Activated CD4-positive, alpha-beta T cell treated with anti-CD3 and anti-CD28 coated beads, Interleukin-2, amount 50 U/mL, for 16 hours (primary cell): ENCODE data around the gene OLFM1.
"Not testable (repeated sequence)": the region's sequence is repeated elsewhere in the genome, so short reads cannot be mapped to it uniquely, and the experiment has no call there.

ENCODE experiments used
- DNase-seq: peaks from one replicate; pipeline ENCODE4 v3.0.0-alpha.2; 2020

Gene OLFM1

DNA sequence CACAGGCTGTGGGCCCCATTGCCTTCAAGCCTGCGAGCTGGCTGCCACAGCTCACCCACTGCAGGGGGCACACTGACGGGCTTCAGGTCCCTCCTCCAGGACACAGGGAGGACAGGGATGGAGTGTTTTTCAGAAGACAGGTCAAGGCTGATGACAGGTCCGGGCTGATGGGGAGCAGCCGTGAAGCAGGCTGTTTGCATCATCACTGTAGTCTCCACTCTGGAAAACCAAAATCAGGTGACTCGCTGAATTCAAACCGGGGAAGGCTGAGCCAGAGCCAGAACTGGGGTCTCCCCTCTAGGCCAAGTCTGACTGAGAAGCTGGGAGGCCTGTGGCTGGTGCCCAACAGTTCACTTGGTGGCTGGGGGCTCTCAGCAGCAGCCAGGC is 48.5 kb downstream of the OLFM1 start:
- no peak for DNase-seq

DNA sequence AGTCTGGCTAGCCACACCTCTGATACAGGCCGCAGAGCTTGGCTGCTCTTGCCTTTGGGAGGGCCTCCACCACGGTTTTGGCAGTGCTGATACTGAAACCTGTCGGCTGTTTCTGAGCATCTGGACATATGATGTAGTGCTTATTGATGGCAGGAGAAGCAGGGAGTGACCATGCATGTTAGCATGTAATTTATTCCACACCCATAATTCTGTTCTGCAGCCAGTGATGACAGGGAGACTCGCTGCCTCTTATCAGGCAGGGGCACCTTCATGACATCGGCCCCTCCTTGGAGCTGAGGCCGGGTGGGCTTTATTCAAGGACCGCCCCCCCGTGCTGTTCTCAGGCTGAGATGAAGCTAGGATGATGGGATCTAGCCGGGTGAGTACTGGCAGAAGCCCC is 49.0 kb downstream of the OLFM1 start:
- no peak for DNase-seq

DNA sequence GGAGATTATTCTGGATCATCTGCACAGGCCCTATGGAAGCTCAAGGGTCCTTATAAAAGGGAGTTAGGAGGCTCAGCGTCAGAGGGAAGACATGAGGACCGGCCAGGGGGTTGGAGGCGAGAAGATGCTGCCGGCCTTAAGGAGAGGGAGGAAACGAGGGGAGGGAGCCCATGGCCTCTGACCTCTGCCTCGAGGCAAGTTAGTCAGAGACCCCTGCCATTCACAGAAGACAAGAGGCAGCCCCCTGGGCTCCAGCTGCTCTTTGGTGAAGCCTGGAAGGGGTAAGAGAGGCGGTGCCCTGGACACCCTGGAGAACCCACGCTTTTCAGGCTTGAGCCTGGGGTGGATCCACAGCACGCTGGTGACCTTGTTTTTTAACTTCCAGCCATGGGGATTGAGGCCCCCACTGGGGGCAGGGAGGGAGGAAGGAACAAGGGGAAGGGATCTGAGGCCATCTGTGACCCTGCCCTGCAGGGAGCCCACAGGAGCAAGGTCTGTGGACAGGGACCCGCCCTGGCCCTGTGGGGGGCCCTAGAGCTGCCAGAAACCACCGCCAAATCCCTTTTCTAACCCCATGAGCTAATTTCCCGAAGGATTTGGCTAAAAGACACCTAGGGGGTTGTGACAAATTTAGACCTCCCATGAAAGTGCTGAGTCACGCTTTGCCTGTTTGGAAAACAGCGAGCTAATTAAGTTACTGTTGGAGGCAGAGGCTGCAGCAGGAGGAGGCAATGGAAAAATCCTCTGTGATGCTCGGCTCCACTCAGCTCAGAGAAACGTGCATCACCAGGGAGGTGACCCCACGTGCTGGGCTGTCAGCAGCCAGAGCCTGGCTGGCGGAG is 49.7 kb downstream of the OLFM1 start:
- DNase-seq = no peak

DNA sequence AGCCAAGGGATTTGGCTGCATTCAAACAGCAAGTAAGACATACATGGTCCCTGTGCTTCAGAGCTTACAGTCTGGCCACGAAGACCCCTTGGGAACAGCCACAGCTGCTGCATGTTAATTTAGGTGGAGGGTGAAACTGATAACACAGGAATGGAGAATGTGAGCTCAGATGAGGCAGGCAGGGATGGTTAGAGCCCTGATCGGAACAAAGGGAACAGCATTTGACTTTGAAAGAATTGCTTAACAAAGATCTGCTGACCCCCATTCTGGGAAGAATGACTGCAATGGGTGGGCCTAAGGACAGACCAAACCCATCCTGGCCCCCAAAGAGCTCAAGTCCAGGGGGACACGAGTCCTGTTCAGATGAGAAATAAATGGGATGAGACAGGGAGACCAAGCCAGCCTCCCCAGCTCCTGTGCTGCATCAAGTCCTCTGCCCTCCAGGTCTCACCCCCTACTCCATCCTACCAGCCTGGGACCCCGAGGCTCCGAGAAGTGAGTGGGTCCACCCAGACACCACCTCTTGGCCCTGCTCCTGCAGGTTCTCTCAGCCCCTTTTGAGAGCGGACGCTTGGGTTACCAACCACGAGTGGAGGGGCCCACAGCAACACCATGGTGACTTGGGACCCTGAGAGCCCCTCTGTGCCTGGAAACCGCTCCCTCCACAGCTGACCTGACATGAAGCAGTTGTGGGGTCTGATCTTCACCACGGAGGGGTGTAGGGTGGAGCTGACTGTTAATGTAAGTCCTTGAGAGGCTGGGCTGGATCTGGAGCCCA is 50.8 kb downstream of the OLFM1 start:
- DNase-seq = no peak

DNA sequence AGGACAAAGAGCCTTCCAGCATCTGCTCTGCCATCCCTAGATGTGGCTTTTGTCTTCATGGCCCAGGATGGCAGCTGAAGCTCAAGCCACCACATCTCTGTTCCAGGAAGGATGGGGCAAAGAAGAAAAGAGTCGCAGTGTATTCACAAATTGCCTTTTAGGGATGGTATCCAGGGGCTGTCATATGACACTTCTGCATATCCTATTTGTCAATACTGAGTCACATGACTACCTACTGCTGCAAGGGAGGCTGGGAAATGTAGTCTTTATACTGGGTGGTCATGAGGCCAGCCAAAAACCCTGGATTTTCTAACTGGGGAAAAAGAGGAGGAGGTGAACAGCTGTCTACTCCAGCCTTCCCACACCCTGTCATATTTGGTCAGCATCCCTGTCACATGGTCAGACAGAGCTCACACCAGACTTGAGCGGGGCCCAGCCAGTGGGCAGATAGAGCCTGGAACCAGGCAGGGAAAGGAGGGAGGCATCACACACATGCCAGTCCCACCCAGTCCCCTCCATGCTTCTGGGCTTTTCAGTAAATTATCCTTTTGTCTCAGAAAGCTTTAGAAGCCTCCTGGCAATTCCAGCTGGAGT is 52.0 kb downstream of the OLFM1 start:
- DNase-seq = no peak

GRCh38 chr9:135141183-135141774 is 53.8 kb downstream of the OLFM1 start:
- DNase-seq = no peak

GRCh38 chr9:135144581-135145170 is 57.2 kb downstream of the OLFM1 start:
- no peak for DNase-seq

DNA sequence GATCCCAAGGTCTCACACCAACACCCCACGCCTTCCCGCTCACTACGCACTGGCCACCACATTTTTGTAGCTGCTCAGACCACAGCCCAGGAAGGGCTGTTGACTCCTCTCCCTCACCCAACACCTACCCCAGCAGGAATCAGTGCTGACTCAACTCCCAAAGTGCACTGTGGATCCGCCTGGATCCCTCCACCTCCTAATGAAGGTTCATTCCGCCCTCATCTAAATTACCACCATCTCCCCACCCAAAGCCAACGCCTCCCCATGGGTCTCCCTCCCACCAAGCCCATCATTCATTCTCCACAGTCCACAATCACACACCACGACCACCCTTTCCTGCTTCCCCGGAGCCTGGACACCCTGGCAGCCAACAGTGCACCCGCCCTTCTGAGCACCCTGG is 57.8 kb downstream of the OLFM1 start:
- no peak for DNase-seq

DNA sequence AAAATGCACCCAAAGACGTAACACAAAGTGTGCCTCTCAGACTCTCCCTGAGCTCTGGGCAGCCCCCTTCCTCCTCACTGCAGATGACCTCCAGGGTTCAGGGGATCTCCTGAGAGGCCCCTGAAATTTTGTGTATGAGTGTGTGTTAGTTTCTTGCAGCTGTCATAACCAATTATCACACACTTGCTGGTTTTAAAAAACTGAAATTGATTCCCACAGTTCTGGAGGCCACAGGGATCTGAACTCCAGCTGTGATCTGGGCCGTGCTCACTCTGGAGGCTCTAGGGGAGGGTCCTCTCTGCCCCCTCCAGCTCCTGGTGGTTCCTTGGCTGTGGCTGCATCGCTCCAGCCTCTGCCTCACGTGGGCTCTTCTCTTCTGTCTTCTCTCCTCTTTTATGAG is 58.8 kb downstream of the OLFM1 start:
- no peak for DNase-seq

DNA sequence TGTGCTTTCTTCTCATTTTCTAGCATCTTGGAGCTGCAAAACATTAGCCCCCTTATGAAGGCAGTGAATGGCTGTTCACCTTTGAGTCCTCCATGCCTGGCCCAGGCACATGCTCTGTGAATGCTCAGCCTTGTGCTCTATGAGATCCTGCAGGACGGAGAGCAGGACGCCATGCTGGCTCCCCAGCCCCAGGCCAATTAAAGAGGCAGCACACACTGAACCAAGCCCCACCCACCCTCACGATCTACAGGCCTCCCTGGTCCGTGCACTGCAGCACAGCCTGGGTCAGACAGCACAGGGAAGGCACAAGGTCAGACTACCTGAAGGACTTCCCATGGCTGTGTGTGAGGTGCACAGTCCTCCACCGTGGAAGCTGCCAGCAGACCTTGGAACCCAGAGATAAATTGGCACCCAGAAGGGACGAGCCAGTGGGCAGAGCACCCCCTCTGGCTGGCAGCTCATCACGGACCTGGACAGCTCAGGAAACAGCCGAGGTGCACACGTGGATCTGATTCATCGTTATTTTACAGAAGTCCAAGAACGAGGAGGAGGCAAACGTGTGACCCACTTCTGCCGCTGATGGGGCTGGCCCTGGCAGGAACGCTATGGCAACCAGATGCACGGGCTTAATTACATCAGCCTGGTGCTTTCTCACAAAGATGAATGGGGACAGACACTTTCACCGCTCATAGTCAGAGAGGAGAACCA is 59.5 kb downstream of the OLFM1 start:
- DNase-seq = no peak

DNA sequence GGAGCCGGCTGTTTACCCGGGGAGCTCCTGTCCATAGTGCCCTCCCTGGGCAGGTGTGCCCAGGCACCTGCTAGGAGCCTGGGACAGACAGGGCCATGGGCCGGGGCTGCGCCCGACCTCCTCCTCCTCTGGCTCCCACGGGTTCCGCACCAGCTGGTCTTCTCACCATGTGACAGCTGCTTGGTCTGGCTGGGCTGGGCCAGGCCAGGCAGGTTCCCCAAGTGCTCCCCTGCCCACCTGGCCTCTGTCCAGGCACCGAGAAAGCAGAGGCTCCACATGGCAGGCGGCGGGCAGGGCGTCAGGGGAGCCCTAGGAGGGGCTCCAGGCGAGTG is 60.0 kb downstream of the OLFM1 start:
- no peak for DNase-seq

- no peak for DNase-seq
These were observed 60.5 kb downstream of the OLFM1 start for GRCh38 chr9:135147938-135148337.

- DNase-seq = no peak
These were observed 60.9 kb downstream of the OLFM1 start for GRCh38 chr9:135148386-135148785.

DNA sequence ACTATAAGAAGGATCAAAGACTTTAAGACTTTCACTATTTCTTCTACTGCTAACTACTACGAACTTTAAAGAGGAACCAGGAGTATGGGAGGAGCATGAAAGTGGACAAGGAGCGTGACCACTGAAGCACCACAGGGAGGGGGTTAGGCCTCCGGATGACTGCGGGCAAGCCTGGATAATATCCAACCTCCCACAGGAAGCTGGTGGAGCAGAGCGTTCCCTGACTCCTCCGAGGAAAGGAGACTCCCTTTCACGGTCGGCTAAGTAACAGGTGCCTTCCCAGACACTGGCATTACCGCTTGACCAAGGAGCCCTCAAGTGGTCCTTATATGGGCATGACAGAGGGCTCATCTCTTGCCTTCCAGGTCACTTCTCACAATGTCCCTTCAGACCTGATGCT is 62.4 kb downstream of the OLFM1 start:
- not testable (repeated sequence) for DNase-seq

DNA sequence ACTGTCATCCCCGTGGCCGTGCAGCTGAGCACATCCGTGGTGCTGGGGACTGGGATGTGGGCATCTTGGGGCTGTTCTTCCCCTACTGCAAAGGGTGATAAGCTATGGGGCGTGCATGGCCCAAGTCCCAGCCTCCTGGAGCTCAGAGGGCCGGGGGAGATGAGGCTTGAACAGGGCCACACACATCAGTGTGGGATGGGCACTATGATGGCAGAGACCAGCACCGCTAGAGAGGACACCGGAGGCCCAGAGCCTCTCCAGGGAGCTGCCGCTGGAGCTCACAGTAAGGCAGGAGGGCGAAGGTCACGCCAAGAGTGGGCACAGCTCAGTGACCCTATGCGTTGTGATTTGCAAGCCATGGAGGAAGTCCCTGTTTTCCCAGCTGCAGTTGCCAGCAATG is 63.5 kb downstream of the OLFM1 start:
- DNase-seq = no peak

- no peak for DNase-seq
These were observed 64.5 kb downstream of the OLFM1 start for GRCh38 chr9:135151757-135152613.

DNA sequence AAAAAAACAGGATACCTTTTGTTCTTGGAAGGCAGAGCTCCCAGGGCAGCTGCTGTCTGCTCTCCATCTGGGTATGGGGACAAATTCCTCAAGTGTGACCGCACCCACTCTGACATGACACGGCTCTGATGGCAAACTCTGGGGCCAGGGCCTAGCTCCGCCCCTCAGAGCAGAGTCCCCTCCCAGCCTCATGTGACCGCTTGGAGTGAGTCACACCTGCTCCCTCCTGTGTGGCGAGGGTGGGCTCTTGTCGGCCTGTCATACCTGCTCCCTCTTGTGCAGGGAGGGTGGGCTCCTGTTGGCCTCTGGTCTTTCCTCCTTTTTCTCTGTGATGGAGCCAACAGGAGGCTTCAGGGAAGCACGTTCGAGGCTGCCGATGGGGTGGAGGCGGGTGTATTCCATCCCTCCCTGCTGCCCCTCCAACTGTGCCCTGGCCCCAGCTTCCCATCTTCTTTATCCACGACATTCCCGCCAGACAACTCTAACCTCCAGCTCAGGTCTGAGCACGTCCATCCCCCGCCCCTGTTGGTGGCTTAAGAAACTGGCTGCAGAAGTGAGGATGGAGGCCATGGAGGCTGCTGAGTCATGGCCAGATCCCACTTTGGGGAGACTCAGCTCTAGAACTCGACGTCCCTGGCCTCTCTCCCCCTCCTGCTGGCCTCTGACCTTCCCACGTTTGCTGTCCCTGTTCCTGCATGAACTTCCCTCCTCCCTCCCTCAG is 65.3 kb downstream of the OLFM1 start:
- no peak for DNase-seq

DNA sequence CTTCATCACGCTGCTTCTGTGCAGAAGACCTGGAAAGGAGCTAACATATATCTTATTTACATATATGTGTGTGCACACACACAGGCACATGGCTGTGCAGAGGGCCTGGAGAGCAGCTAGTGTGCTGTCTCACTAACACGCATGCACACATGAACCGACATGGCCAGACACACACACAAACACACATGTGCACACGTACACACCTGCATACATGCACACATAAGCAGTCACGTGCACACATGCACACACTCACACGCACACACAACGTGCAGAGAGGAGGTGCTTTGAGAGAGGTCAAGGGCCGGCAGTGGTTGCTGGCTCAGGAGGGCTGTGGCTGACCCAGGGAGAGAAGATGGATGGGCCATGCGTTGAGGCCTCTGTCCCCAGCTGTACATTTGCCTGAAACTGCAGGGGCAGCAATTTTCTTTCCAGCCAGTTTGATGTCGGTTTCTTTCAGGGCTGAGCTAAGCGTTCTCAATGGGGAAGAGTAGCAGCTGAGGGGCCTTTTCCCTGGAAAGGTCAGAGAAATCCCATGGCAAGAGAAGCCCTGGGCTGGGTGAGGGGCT is 66.7 kb downstream of the OLFM1 start:
- no peak for DNase-seq

DNA sequence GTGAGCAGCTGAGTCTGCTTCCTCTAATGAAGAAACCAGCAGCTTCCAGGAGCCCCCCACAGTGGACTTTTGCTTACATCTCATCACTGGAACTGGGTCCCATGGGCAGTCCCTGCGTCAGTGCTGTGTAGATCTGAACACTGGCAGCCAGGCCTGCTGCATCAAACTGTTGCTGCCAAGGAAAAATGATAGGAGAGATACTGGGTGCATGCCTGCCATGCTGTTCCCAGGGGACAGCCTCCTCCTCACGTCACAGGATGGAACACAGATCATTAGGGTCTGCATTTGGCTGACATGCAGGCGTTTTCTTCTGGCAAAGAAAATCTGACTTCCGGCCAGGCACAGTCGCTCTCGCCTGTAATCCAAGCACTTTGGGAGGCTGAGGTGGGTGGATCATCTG is 67.9 kb downstream of the OLFM1 start:
- no peak for DNase-seq
